ENCODE data around the gene DYNC1I1. TPM values are rescaled to one million over a fixed set of nuclear protein-coding genes. Genes with fewer than 3 reads are reported as not detected.

Gene DYNC1I1
- total RNA-seq, 1 experiment from 2014 or later, result 3.2 TPM

GRCh38 chr7:96126382-96126781, 354.0 kb downstream of the DYNC1I1 start:
- H3K4ac ChIP-seq (ENCODE audit: low read depth, low read length), result no peak overlapping the region
- no peaks in the 10 kb centered on the region for H3K4me1 ChIP-seq (ENCODE audit: insufficient read depth, low read length)
- H2BK5ac ChIP-seq (ENCODE audit: insufficient read length, low read length), result no peak overlapping the region
- Mint-ChIP-seq H3K27ac (peak overlapping the region in 1 of 3 experiments; percentile 48; a peak in 2 of 7 replicates), H3K27me3 (ENCODE audit: low read depth) (no peaks in the 10 kb centered on the region), H3K9me3 (no peaks in the 10 kb centered on the region), H3K36me3 (ENCODE audit: insufficient read depth in 1 of 3, low read depth in 3 of 3) (peaks cover 3 to 9% (median 4%) of the 10 kb centered on the region in 3 experiments; a peak in 5 of 7 replicates), H3K4me3 (no peak overlapping the region), H3K4me1 (peaks cover 25 to 36% of the 10 kb centered on the region in 2 experiments)
- H3K27ac ChIP-seq (ENCODE audit: insufficient read length, low read depth, low read length), result no peak overlapping the region
- H4K20me1 ChIP-seq (ENCODE audit: control insufficient read depth, insufficient read depth, insufficient read length), result no peaks in the 10 kb centered on the region
- no peak overlapping the region for H3K14ac ChIP-seq (ENCODE audit: insufficient read depth, low read length)
- H2BK15ac ChIP-seq (ENCODE audit: low read depth, low read length), result no peak overlapping the region
- H3K56ac ChIP-seq (ENCODE audit: insufficient read length, low read depth, low read length), result no peak overlapping the region
- no peak overlapping the region for H3T11ph ChIP-seq (ENCODE audit: low read length)
- DNase-seq, result no peak
- H2AFZ ChIP-seq (ENCODE audit: low read length), result no peak overlapping the region
- no peaks in the 10 kb centered on the region for H3K79me1 ChIP-seq (ENCODE audit: insufficient read depth, low read depth, low read length, poor library complexity, severe bottlenecking)
- no peak overlapping the region for H2BK20ac ChIP-seq (ENCODE audit: low read depth, low read length, poor library complexity, severe bottlenecking)
- H3K4me2 ChIP-seq (ENCODE audit: insufficient read depth, insufficient read length, low read length), result no peak overlapping the region
- no peak overlapping the region for H4K5ac ChIP-seq (ENCODE audit: insufficient read length, low read depth, low read length)
- H3K27me3 ChIP-seq (ENCODE audit: insufficient read depth, low read length), result no peaks in the 10 kb centered on the region
- no peak for TF ChIP-seq CTCF (conservative IDR thresholded peaks at IDR 0.05)
- no peak overlapping the region for H2BK120ac ChIP-seq (ENCODE audit: low read depth, low read length, poor library complexity, severe bottlenecking)
- no peak overlapping the region for H2AK5ac ChIP-seq (ENCODE audit: insufficient read length, low read length)
- H3K9me3 ChIP-seq (ENCODE audit: control insufficient read depth, low read depth, low read length), result no peaks in the 10 kb centered on the region
- H3K79me2 ChIP-seq (ENCODE audit: insufficient read depth, low read length), result no peaks in the 10 kb centered on the region
- no peak overlapping the region for H3K23ac ChIP-seq (ENCODE audit: insufficient read length, low read depth, low read length)
- H2BK12ac ChIP-seq (ENCODE audit: insufficient read length, low read depth, low read length), result no peak overlapping the region
- H3K23me2 ChIP-seq (ENCODE audit: insufficient read length, low read depth, low read length, poor library complexity, severe bottlenecking), result no peaks in the 10 kb centered on the region
- H3K18ac ChIP-seq (ENCODE audit: insufficient read length, low read depth, low read length), result no peak overlapping the region
- no peak overlapping the region for H3K9ac ChIP-seq (ENCODE audit: extremely low read depth, insufficient read length, low read length)
- H4K8ac ChIP-seq (replicated peaks; ENCODE audit: insufficient read length, low read depth, low read length), result no peak overlapping the region
- no peak overlapping the region for H4K91ac ChIP-seq (ENCODE audit: insufficient read length, low read depth, low read length)
